HG03571 (cell line): ENCODE data around the gene LCN12.

Experiments used
- ATAC-seq: cut with Tn5 transposase; IDR thresholded peaks from one replicate; pipeline ENCODE4 v1.9.1; 2021; ENCODE audit not compliant: unreplicated experiment

Gene LCN12

DNA sequence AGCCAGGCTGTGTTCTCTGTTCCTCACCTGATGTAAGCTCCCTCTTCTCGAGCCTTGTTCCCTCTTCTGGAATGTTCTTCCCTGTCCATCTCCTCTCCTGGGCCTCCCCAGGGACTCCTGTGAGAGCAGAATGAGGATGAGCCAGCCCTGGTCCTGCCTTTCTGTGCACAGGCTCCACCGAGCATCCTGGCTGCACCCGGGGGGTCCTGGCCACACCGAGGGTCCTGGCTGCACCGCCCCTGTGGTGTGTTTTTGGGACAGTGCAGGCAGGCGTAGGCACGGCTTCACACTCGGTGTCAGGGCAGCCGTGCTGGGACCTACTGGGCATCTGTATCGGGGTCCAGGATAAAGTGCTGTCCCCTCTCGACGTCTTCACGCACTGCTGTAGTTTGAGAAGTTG is 25.3 kb upstream of the LCN12 start:
- ATAC-seq = no peak

DNA sequence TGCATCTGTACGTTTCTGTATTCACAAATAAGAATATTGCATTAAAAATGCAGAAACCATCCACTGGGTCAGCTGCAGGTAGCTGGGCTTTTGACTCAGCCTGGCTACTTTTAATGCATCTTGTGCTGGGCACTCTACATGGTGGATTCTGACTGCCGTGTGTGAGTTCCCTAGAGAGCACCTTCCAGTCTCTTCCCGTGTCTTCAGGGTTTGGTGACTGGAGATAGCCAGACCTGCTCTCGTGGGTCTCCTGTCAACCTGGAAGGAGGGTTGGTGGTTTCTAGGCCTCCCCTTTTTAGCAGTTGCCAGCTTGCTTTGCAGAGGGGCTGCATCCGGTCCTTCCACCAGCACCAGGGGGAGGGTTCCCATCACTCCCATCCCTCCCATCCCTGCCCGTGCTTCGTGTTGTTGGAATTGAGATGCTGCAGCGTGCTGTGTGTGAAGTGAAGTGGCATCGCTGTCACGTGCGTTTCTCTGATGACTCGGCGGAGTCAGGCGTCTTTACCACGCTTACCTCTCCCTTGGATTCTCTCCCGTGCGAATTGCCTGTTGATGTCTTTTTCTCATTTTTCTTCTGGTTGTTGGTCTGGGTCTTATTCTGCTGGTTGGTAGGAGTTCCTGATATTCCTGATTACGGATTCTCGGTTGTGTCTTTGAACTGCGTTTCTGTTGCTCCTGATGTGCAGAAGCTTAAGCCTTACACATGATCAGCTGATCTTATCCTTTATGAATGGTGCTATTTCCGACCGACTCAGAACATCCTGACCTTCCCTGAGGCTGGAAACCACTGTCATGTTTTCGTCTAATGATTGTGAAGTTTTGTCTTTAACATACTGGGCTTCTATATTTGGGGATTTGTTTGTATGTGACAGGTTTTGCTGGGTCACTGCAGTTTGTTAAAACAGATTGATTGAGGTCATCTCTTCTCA is 24.5 kb upstream of the LCN12 start:
- ATAC-seq = no peak

DNA sequence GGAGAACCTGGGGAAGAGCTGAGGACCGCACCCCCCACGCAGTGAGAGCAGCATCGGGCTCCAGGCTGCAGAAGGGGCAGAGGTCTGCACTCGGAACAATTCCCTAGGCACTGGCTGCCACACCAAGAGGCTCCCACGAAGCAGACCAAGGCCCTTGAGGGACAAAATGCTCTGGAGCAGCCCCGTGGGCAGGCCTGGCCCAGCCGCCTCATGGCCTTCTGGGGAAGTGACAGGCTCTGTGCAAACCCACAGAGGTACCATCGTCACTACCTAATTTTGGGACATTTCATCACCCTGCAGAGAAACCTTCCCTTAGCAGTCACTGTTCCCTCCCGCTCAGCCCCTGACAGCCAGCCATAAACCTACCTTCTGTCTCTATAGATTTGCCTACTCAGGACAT is 23.5 kb upstream of the LCN12 start:
- no peak for ATAC-seq

DNA sequence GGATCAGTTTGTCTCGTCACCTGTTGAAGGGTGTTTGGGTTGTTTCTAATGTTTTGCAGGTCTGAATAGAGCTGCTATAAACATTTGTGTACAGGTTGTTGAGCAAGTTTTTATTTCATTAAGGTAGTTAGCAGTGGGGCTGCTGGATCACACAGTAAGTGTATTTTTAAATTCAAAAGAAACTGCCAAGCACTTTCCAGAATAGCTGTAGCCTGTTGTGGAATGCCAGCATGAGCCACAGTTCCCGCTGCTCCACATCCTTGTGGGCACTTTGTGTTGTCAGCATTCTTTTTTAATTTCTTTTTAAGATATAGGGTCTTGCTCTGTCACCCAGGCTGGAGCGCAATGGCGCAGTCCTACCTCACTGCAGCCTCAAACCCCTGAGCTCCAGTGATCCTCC is 22.1 kb upstream of the LCN12 start:
- ATAC-seq = no peak

DNA sequence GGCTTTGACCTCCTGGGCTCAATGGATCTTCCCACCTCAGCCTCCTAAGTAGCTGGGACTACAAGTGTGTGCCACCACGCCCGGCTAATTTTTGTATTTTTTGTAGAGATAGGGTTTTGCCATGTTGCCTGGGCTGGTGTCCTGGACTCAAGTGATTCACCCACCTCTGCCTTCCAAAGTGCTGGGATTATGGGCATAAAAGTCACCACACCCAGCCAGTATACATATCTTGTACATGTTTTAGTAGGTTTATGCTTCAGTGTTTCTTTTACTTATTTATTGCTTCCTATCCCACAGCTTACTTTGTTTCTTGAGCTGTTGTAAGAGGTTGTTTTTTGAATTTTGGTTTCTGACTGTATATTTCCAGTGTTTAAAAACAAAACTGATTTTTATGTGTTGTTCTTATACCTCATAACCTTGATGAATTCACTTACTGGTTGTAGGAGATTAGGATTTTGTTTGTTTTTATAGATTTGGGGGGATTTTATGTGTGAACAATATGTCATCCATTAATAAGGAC is 20.4 kb upstream of the LCN12 start:
- ATAC-seq = no peak

DNA sequence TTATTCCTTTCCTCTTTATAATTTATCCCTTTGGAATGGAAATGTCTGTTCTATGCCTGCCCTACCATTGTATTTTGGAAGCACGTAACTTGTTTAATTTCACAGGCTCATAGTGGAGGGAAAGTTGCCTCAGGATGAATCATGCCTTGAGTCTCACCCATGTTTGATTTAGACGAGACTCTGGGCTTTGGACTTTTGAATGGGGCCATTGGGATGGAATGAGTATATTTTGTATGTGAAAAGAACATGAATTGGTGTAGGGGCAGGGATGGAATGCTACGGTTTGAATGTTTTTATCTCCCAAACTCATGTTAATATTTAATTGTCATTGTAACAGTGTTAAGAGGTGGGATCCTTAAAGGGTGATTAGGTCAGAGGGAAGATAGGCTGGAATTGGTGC is 17.8 kb upstream of the LCN12 start:
- ATAC-seq = no peak

DNA sequence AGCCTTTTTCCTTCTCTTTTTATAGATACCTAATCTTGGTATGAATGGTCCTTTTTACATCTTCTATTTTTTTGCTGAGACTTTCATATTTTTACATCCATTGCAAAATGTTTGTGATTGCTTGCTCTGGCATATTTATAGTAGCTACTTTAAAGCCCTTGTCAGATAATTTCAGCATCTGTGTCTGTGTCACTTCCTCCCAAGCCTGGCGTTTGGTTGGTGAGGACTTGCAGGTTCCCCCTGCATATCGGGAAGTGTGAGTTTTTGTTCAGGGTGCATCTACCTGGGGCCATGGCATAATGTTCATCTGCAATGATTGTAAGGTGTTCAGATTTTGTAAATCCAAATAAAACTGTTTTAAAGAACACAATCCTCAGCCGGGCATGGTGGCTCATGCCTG is 16.4 kb upstream of the LCN12 start:
- ATAC-seq = no peak

DNA sequence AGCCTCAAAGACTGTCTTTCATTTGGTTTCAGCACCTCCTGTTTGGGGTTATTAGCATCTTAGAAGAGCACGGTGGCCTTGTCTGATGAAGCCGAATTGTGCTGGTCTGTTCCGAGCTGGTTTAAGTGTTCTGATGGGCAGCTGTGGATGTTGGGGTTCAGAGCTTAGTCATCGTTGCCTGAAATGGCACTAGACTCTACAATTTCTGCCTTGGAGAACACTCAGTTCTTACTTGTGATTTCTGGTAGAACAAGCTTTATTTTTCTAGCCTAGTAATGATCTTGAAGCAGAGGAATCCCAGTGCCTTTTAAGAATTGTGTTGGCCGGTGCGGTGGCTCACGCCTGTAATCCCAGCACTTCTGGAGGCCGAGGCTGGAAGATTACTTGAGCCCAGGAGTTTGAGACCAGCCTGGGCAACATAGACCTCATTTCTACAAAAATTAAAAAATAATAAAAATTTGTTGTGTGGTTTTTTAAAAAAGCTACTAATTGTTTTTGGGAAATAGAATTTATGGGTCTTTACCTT is 15.4 kb upstream of the LCN12 start:
- ATAC-seq = no peak

DNA sequence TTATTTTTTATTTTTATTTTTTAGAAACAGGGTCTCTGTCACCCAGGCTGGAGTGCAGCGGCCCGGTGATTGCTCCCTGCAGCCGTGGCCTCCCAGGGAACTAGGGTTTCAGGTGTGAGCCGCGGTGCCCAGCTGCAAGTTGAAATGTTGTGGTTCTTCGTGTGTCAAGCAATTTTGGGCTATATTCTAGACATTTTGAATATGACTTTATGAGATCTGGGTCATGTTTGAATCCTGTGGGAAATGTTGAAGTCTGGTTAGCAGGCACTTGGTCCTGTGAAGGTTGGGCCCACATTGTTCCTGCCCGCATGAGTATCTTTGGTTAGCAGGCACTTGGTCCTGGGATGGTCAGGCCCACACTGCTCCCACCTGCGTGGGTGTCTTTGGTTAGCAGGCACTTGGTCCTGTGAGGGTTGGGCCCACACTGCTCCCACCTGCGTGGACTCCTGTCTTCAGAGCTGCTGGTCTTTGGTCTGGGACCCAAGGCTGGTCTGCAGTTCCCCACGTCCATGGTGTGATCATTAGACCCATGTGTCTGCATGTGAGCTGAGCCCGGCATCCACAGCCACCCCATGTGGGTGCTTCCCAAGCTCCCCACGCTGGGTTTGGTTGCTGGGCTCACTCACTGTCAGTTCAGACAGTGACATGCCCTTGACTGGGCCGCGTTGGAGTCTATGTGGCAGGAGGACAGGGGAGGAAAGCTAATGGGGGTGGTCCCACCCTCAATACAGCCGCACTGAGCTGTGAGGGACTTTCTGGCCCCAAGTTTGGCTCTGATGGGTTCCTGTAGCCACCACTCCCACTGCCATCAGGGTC is 14.7 kb upstream of the LCN12 start:
- no peak for ATAC-seq

DNA sequence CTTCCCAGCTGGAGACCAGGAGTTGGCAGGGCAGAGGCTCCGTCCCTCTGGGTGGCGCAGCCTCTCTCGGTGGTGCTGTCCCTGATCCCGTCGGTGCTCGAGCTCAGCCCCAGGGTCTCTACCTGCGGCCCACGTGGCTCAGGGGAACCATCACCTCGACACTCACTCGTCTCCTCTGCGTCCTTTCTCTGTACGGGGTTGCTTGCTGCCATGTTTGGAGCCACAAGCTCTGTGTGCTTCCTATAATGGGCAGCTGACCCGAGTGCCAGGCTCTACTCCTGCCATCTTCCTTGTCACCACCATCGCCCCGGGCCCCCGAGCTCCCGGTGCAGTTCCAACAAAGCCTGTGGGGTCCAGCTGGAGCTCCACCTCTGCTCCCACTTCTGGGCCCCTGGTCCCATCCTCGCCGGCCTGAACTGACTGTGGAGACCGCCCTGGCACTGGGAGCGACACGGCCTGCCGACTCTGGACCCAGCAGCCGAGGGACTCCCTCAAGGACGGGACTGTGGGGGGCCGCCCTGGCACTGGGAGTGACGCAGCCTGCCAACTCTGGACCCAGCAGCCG is 12.6 kb upstream of the LCN12 start:
- ATAC-seq = no peak

DNA sequence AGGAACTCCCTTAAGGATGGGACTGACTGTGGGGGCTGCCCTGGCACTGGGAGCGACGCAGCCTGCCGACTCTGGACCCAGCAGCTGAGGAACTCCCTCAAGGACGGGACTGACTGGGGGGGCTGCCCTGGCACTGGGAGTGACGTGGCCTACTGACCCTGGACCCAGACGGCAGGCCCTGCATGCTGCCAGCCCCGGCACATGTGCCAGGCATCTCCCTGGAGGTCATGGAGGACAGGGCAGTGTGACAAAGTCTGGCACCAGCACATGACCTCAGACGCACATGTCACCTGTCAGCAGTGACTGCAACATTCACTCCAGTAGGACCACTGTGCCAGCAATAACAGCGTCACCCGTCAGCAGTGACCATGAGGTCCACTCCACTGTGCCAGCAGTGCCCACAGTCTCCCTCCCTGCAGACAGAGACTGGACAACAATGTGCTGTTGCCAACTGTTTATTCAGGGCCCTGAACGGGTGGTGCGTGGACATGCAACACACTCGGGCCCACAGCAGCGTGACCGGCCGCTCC is 12.0 kb upstream of the LCN12 start:
- ATAC-seq = no peak

DNA sequence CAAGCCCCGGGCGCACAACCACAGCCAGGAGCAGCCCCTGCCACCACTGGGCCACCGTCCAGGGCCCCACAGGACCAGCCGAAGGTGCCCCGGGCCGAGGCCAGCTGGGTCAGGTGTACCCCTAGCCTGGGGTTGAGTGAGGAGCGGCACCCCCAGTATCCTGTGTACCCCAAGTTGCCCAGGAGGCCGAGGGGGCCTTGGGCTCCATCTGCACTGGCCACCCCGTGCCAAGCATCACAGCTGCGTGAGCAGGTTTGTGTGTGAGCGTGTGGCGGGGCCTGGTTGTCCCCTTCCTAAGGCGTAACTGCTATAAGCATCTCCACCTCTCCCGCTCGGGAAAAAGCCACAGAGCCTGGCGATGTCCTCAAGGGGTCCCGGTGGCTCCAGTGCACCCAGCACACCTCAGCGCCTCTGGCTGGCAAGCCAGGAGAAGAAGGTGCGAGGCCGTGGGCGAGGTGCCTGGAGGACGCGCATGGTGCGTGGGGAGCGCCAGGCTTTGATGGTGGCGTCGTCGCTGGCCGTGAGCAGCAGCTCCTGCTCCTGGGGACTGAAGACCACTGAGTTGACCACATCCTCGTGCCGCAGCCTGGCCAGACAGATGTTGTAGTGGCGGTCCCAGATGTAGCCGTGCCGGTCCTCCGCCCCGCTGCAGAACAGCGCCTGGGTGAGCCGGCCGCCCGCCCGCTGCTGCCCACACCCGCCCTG is 11.4 kb upstream of the LCN12 start:
- no peak for ATAC-seq

DNA sequence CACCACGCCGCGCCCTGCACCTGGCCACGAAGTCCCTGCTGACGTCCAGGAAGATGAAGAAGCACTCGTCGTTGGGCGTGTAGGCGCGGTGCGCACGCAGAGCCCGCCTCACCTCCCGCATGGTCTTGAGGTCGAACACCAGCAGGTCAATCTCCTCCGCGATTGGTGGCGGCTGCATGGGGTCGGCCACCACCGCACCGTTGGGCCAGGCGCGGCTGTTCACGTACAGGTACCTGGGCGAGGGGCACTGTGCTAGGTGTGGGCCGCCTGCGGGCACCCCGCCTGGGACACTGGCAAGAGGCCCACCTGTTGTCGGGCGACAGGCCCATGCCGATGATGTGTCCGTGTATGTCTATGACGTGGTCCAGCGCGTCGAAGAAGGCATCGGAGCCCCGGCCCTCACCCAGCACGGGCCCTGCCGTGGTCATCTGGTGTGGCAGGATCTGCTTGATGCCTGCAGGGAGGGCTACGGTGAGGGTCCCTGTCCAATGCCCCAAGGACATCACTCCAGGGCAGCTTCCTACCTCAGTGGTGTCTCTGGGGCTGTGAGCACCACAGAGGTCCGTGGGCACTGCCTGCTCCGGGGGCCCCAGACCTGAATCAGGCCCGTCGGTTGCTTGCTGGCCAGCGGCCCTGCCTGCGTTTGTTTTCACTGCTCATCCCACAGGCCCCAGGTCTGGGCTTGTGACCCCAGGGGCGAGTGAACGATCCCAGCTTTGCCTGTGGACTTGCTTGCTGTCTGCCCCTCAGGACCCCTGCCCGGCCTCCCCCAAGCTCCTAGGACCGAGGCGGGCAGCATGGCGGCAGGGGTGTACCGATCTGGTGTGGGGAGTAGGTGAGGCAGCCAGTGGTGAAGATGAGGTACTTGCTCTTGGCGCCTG is 10.6 kb upstream of the LCN12 start:
- no peak for ATAC-seq

DNA sequence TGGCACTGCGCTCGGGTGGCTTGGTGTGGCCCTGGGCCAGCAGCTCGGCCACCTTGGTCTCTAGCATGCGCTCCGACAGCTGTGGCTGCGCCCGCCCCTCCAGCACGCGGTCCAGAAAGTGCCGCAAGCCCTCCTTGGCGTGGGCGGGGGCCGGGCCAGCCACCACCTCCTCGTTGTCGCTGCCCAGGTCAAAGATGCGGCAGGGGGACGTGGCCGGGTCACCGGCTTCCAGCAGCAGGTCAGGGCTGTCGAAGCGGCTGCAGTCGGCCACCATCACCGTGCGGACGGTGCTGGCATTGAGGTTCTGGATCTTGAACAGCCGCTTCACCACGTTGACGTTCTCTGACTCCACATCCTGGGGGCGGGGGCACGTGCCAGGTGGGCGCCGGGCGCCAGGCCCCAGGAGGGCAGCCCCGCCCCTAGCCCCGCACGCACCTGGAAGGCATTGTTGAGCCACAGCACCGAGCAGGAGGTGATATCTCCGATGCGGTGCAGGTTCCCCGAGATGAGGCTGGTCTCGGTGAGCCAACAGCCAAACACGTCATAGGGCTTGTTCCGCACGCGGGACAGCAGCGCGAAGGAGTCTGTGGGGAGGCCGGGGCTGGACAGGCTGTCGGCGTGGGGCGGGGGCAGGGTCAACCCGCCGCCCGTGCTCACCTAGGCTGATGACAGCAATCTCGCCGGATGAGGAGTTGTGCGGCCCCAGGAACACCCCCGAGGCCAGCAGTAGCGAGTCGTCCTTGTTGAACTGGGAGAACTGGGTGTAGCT is 9.8 kb upstream of the LCN12 start:
- ATAC-seq = no peak

DNA sequence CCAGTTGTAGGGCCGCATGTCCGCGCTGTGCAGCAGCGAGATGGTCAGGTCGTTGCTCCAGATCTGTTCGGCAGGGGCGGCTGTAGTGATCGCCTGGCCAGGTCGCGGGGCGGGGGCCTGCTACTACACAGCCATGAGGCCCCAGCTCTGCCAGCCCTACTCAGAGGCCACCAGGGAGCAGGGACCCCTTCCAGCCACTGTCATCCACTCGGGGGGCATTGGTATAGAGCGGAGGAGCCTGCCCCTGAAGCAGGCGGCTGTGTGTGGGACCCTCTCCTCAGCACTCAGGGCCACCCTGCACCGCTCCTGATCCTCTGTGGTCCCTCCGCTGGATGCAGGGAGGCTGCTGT is 9.2 kb upstream of the LCN12 start:
- ATAC-seq = no peak

DNA sequence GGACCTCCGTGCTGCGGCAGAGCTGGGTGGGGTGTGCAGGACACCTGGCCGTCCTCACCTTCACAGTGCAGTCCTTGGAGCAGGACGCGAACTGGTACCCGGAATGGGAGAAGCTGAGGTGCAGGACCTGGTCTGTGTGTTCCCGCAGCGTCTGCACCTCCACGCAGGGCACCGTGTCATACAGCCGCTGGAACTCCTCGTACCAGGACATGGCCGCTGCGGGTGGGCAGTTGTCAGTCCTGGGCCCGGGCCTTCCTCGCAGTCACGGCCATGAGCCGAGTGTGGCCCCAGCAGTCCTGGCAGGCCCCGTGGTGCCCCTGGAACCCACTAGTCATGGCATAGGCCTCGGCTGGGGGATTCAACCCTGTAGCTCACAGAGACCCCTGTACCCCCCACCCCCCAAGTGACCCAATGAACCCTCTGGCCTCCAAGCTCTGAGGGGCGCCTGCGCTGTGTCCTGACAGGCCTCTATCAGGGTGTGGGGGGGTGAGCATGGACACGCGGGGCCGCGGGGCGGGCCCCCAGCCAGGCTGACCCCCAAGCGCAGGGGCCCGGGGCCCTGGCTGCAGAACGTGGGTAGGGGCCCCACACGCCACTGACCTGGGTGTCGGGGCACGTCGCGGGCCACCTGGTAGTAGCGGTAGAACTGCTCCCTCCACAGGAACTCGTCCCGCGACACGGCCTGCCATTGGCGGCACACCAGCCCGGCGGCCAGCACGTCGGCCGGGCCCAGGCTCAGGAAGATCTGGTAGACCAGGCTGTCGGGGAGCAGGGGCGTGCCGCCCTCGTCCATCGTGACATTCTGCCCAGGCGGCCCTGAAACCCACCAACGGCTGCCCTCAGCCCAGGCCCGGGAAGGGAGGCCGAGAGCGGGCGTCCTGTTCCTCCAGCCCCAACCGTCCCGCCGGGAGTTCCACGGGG is 8.5 kb upstream of the LCN12 start:
- peak; percentile 11 for ATAC-seq

DNA sequence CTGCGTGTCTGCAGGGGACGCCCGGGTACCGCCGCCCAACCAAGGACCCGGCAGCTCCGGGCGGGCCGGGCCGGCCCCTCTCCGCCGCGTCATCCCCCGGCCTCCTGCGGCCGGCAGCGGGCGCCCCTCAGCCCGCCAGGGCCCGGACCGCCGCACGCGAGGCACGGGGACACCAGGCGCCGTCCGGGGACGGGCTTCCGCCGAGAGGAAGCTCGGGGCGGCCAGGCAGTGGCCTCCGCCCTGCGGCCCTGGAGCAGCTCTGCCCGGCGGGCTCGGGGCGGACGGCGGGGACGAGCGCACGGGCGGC is 7.9 kb upstream of the LCN12 start:
- peak; percentile 33 for ATAC-seq
